Mononuclear cell (primary cell): ENCODE measurements around the gene FKBP1A. TPM values are rescaled to one million over a fixed set of nuclear protein-coding genes. Genes with fewer than 3 reads are reported as not detected.
"Not testable (repeated sequence)": the region's sequence is repeated elsewhere in the genome, so short reads cannot be mapped to it uniquely, and the experiment has no call there.

Source experiments
- H3K27me3 ChIP-seq: 2 replicates; pipeline ENCODE4 v1.6.0; 2011; ENCODE audit warnings: low read length, control low read depth; ENCODE audit not compliant: insufficient read depth
- H3K4me1 ChIP-seq: 2 replicates; pipeline ENCODE4 v1.5.1; 2011; ENCODE audit warnings: mild to moderate bottlenecking, low read length, control low read depth; ENCODE audit not compliant: insufficient read depth
- H3K4me3 ChIP-seq: 2 replicates; pipeline ENCODE4 v1.5.1; 2011; ENCODE audit warnings: mild to moderate bottlenecking, low read length, moderate library complexity
- H3K9me3 ChIP-seq: 2 replicates; pipeline ENCODE4 v1.5.1; 2011; ENCODE audit warnings: low read depth, mild to moderate bottlenecking, control low read depth, low read length
- total RNA-seq: library from RNA; depleted of rRNA; stranded (reverse); fragments of >200 nt; gene quantifications from one replicate; pipeline ENCODE4 v1.2.3, GENCODE V29; 2012

Gene FKBP1A
- total RNA-seq, 1 donor, result 102 TPM

- H3K4me3 ChIP-seq, H3K27me3 ChIP-seq, H3K4me1 ChIP-seq: not testable (repeated sequence)
- H3K9me3 ChIP-seq, result peaks cover 12% of the 10 kb centered on the region
Measured at GRCh38 chr20:1343446-1344124, 49.3 kb downstream of the FKBP1A start.

- H3K27me3 ChIP-seq, result no peaks in the 10 kb centered on the region
- peaks cover 6% of the 10 kb centered on the region for H3K4me1 ChIP-seq
- peaks cover 3% of the 10 kb centered on the region for H3K9me3 ChIP-seq
- H3K4me3 ChIP-seq, result no peak overlapping the region
Measured at GRCh38 chr20:1341561-1342265, 51.1 kb downstream of the FKBP1A start.

GRCh38 chr20:1338801-1339200 lies 54.1 kb downstream of the FKBP1A start:
- no peaks in the 10 kb centered on the region for H3K27me3 ChIP-seq
- peaks cover 25% of the 10 kb centered on the region for H3K4me1 ChIP-seq
- no peaks in the 10 kb centered on the region for H3K9me3 ChIP-seq
- no peak overlapping the region for H3K4me3 ChIP-seq

GRCh38 chr20:1338096-1338495 lies 54.8 kb downstream of the FKBP1A start:
- H3K4me1 ChIP-seq, result peaks cover 25% of the 10 kb centered on the region
- H3K9me3 ChIP-seq, result no peaks in the 10 kb centered on the region
- no peak overlapping the region for H3K4me3 ChIP-seq
- H3K27me3 ChIP-seq, result no peaks in the 10 kb centered on the region

- H3K4me1 ChIP-seq, result peaks cover 25% of the 10 kb centered on the region
- no peaks in the 10 kb centered on the region for H3K9me3 ChIP-seq
- no peak overlapping the region for H3K4me3 ChIP-seq
- H3K27me3 ChIP-seq, result no peaks in the 10 kb centered on the region
Measured at GRCh38 chr20:1337441-1337840, 55.4 kb downstream of the FKBP1A start.

- Histone ChIP-seq H3K4me1 (peaks cover 25% of the 10 kb centered on the region), H3K9me3 (no peaks in the 10 kb centered on the region)
Measured at GRCh38 chr20:1336699-1337367, 56.0 kb downstream of the FKBP1A start.

GRCh38 chr20:1335961-1336698 lies 56.7 kb downstream of the FKBP1A start:
- no peak overlapping the region for H3K4me3 ChIP-seq

More at GRCh38 chr20:1336699-1337367, 56.0 kb downstream of the FKBP1A start:
- Histone ChIP-seq H3K27me3 (no peaks in the 10 kb centered on the region), H3K4me3 (no peak overlapping the region)

GRCh38 chr20:1334761-1335160 lies 58.1 kb downstream of the FKBP1A start:
- H3K4me1 ChIP-seq, result peaks cover 25% of the 10 kb centered on the region
- no peak overlapping the region for H3K4me3 ChIP-seq

More at GRCh38 chr20:1335961-1336698, 56.7 kb downstream of the FKBP1A start:
- no peaks in the 10 kb centered on the region for H3K9me3 ChIP-seq
- no peaks in the 10 kb centered on the region for H3K27me3 ChIP-seq
- peaks cover 25% of the 10 kb centered on the region for H3K4me1 ChIP-seq

GRCh38 chr20:1334370-1334731 lies 58.5 kb downstream of the FKBP1A start:
- Histone ChIP-seq H3K4me1 (peaks cover 25% of the 10 kb centered on the region), H3K4me3 (no peak overlapping the region), H3K27me3 (no peaks in the 10 kb centered on the region), H3K9me3 (no peaks in the 10 kb centered on the region)

More at GRCh38 chr20:1334761-1335160, 58.1 kb downstream of the FKBP1A start:
- Histone ChIP-seq H3K9me3 (no peaks in the 10 kb centered on the region), H3K27me3 (no peaks in the 10 kb centered on the region)

- Histone ChIP-seq H3K4me3 (no peak overlapping the region), H3K4me1 (peaks cover 31% of the 10 kb centered on the region), H3K9me3 (no peaks in the 10 kb centered on the region), H3K27me3 (no peaks in the 10 kb centered on the region)
Measured at GRCh38 chr20:1333462-1334369, 59.1 kb downstream of the FKBP1A start.

- Histone ChIP-seq H3K9me3 (no peaks in the 10 kb centered on the region), H3K27me3 (no peaks in the 10 kb centered on the region), H3K4me1 (peaks cover 31% of the 10 kb centered on the region), H3K4me3 (no peak overlapping the region)
Measured at GRCh38 chr20:1332749-1333300, 60.0 kb downstream of the FKBP1A start.

GRCh38 chr20:1331801-1332453 lies 60.9 kb downstream of the FKBP1A start:
- peaks cover 31% of the 10 kb centered on the region for H3K4me1 ChIP-seq
- H3K27me3 ChIP-seq, result no peaks in the 10 kb centered on the region
- no peak overlapping the region for H3K4me3 ChIP-seq
- H3K9me3 ChIP-seq, result no peaks in the 10 kb centered on the region

- Histone ChIP-seq H3K27me3 (no peaks in the 10 kb centered on the region), H3K4me1 (peaks cover 30% of the 10 kb centered on the region), H3K4me3 (no peak overlapping the region), H3K9me3 (no peaks in the 10 kb centered on the region)
Measured at GRCh38 chr20:1331101-1331500, 61.8 kb downstream of the FKBP1A start.
